GM10266 (cell line): ENCODE results near the gene CFAP46.

ENCODE experiments used
- DNase-seq: peaks from one replicate; pipeline ENCODE4 v3.0.0; 2012; ENCODE audit errors: extremely low spot score
- TF ChIP-seq, protein P1 (sequence below): IDR thresholded peaks from 2 replicates; pipeline ENCODE4 v1.5.1; 2012; ENCODE audit warnings: mild to moderate bottlenecking, low read depth; ENCODE audit not compliant: control insufficient read depth, insufficient read depth; ENCODE audit errors: missing control alignments

The CFAP46 gene

GRCh38 chr10:132955479-132955878 lies 13.1 kb upstream of the CFAP46 start:
- no peak for DNase-seq
- TF ChIP-seq, protein P1, sequence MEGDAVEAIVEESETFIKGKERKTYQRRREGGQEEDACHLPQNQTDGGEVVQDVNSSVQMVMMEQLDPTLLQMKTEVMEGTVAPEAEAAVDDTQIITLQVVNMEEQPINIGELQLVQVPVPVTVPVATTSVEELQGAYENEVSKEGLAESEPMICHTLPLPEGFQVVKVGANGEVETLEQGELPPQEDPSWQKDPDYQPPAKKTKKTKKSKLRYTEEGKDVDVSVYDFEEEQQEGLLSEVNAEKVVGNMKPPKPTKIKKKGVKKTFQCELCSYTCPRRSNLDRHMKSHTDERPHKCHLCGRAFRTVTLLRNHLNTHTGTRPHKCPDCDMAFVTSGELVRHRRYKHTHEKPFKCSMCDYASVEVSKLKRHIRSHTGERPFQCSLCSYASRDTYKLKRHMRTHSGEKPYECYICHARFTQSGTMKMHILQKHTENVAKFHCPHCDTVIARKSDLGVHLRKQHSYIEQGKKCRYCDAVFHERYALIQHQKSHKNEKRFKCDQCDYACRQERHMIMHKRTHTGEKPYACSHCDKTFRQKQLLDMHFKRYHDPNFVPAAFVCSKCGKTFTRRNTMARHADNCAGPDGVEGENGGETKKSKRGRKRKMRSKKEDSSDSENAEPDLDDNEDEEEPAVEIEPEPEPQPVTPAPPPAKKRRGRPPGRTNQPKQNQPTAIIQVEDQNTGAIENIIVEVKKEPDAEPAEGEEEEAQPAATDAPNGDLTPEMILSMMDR, result no peak

DNA sequence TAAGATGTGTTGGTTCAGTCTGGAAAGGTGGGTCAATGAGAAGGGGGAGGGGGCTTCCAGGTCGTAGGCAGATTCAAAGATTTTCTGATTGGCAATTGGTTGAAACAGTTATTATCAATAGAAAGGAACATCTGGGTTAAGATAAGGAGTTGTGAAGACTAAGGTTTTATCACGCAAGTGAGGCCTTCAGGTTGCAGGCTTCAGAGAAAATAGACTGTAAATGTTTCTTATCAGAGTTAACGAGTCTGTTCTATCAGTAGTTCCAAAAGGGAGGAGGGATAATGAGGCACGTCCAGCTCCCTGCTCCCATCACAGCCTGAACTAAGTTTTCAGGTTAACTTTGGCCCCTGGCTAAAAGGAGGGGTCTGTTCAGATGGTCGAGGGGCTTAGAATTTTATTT lies 11.1 kb upstream of the CFAP46 start:
- DNase-seq, result no peak
- TF ChIP-seq, protein P1, result no peak

- DNase-seq, result no peak
- TF ChIP-seq, protein P1, result no peak
These were observed 9.6 kb upstream of the CFAP46 start for GRCh38 chr10:132951926-132952325.

DNA sequence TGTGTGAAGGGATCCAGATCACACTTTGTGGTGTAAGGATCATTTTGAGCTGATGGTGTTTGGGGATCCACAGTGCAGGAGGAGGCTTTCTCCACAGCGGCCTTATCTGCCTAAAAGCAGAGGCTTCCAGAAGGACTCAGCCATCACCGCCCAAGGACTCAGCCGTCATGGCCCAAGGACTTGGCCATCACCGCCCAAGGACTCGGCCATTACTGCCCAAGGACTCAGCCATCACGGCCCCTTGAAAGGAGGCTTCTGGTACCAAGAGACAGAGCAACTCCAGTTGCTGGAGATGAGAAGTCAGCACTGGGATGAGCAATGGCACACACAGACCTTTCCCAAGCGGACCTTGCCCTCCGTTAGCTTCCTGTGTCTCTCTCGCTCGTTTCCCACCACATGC lies 6.0 kb upstream of the CFAP46 start:
- DNase-seq, result no peak
- TF ChIP-seq, protein P1, result no peak

GRCh38 chr10:132947843-132948242 lies 5.5 kb upstream of the CFAP46 start:
- TF ChIP-seq, protein P1, result no peak

GRCh38 chr10:132946806-132947546 lies 4.6 kb upstream of the CFAP46 start:
- TF ChIP-seq, protein P1, result no peak
- no peak for DNase-seq

More at GRCh38 chr10:132947843-132948242, 5.5 kb upstream of the CFAP46 start:
- no peak for DNase-seq

GRCh38 chr10:132946311-132946710 lies 3.9 kb upstream of the CFAP46 start:
- no peak for DNase-seq
- TF ChIP-seq, protein P1, result no peak
